ENCODE measurements around the gene CLCN4. TPM values are rescaled to one million over a fixed set of nuclear protein-coding genes. Genes with fewer than 3 reads are reported as not detected.
A peak's percentile ranks its signal among the peaks of the same experiment; 100 is the strongest.

Gene CLCN4
- total and polyA plus RNA-seq, 4 experiments from 2014 or later: 0.28 to 0.29 TPM; not detected in 2

GRCh38 chrX:10119399-10119990 lies 37.3 kb upstream of the CLCN4 start:
- Mint-ChIP-seq H3K36me3 (peaks cover 8 to 24% of the 10 kb centered on the region in 2 donors), H3K27me3 (no peaks in the 10 kb centered on the region), H3K9me3 (peaks cover 0 to 4% (median 0%) of the 10 kb centered on the region in 8 donors), H3K4me3 (peak overlapping the region in 2 of 8 donors; percentile 1 to 21), H3K27ac (peak overlapping the region in 6 of 7 donors; percentile 1 to 82 (median 43)), H3K4me1 (peaks cover 1 to 36% (median 7%) of the 10 kb centered on the region in 4 donors)
- POLR2A ChIA-PET (ENCODE audit: partially characterized antibody): interaction anchor here (0.7 to 1.0 kb wide), 3 partner anchors 42 to 124 kb away, joined by 3 to 4 read pairs (median 3); no protein-coding TSS in a partner anchor
- intact Hi-C loops (cut with micrococcal nuclease): loop anchor here (1.0 to 10.0 kb wide), 6 partner anchors 21 to 1371 kb away; no protein-coding TSS in a partner anchor
- H3K4me3 ChIP-seq (ENCODE audit: low read length in 2 of 2): no peak overlapping the region
- H3K36me3 ChIP-seq (ENCODE audit: insufficient read depth, low read length): peaks cover 5% of the 10 kb centered on the region
- DNase-seq: peak; percentile 73 to 87 (median 82)
- H3K9me3 ChIP-seq (ENCODE audit: control insufficient read depth in 1 of 2, low read length in 2 of 2): no peaks in the 10 kb centered on the region
- CTCF ChIA-PET (ENCODE audit: partially characterized antibody): interaction anchor here (0.7 to 6.8 kb wide), 27 partner anchors 9 to 1355 kb away, joined by 3 to 130 read pairs (median 5); no protein-coding TSS in a partner anchor
- no peaks in the 10 kb centered on the region for H3K27me3 ChIP-seq (ENCODE audit: insufficient read depth, low read length)
- H3K4me1 ChIP-seq (ENCODE audit: insufficient read depth, low read length): no peaks in the 10 kb centered on the region
- H3K27ac ChIP-seq (ENCODE audit: low read depth, low read length): no peak overlapping the region

- no peak overlapping the region for H3K4me3 ChIP-seq (ENCODE audit: low read length in 2 of 2)
- no peaks in the 10 kb centered on the region for H3K4me1 ChIP-seq (ENCODE audit: insufficient read depth, low read length)
- peaks cover 7% of the 10 kb centered on the region for H3K36me3 ChIP-seq (ENCODE audit: insufficient read depth, low read length)
- ChIA-PET POLR2A (ENCODE audit: partially characterized antibody) (no interaction called here), CTCF (ENCODE audit: partially characterized antibody) (interaction anchor here (0.7 to 6.8 kb wide), 22 partner anchors 10 to 1356 kb away, joined by 3 to 130 read pairs (median 6); no protein-coding TSS in a partner anchor)
- no peaks in the 10 kb centered on the region for H3K27me3 ChIP-seq (ENCODE audit: insufficient read depth, low read length)
- Mint-ChIP-seq H3K4me1 (peaks cover 1 to 31% (median 7%) of the 10 kb centered on the region in 4 donors), H3K27ac (peak overlapping the region in 2 of 7 donors; percentile 15 to 59), H3K27me3 (no peaks in the 10 kb centered on the region), H3K4me3 (peak overlapping the region in 2 of 8 donors; percentile 17 to 20), H3K36me3 (peaks cover 8 to 26% of the 10 kb centered on the region in 2 donors), H3K9me3 (peaks cover 0 to 4% (median 0%) of the 10 kb centered on the region in 8 donors)
- H3K9me3 ChIP-seq (ENCODE audit: control insufficient read depth in 1 of 2, low read length in 2 of 2): no peaks in the 10 kb centered on the region
- intact Hi-C loops (cut with micrococcal nuclease): no loop called here
- H3K27ac ChIP-seq (ENCODE audit: low read depth, low read length): no peak overlapping the region
- no peak for DNase-seq
Observed at GRCh38 chrX:10120331-10120730, 36.4 kb upstream of the CLCN4 start.

GRCh38 chrX:10120828-10121227 lies 35.9 kb upstream of the CLCN4 start:
- no peak overlapping the region for H3K27ac Mint-ChIP-seq
- POLR2A ChIA-PET (ENCODE audit: partially characterized antibody): no interaction called here

GRCh38 chrX:10121787-10122186 lies 35.0 kb upstream of the CLCN4 start:
- no peaks in the 10 kb centered on the region for H3K4me1 ChIP-seq (ENCODE audit: insufficient read depth, low read length)
- no peaks in the 10 kb centered on the region for H3K27me3 Mint-ChIP-seq
- no peak overlapping the region for H3K27ac Mint-ChIP-seq
- H3K27ac ChIP-seq (ENCODE audit: low read depth, low read length): no peak overlapping the region
- intact Hi-C loops (cut with micrococcal nuclease): no loop called here
- ChIA-PET CTCF (ENCODE audit: partially characterized antibody) (interaction anchor here (1.5 to 6.8 kb wide), 3 partner anchors 11 to 126 kb away, joined by 4 to 130 read pairs (median 21); no protein-coding TSS in a partner anchor), POLR2A (ENCODE audit: partially characterized antibody) (no interaction called here)
- H3K36me3 Mint-ChIP-seq: peaks cover 10 to 28% of the 10 kb centered on the region in 2 donors
- DNase-seq: no peak
- peaks cover 0 to 4% (median 0%) of the 10 kb centered on the region in 8 donors for H3K9me3 Mint-ChIP-seq
- peaks cover 4 to 27% (median 6%) of the 10 kb centered on the region in 4 donors for H3K4me1 Mint-ChIP-seq
- H3K4me3 Mint-ChIP-seq: no peak overlapping the region
- H3K36me3 ChIP-seq (ENCODE audit: insufficient read depth, low read length): peaks cover 7% of the 10 kb centered on the region
- no peaks in the 10 kb centered on the region for H3K9me3 ChIP-seq (ENCODE audit: control insufficient read depth in 1 of 2, low read length in 2 of 2)
- H3K4me3 ChIP-seq (ENCODE audit: low read length in 2 of 2): no peak overlapping the region
- H3K27me3 ChIP-seq (ENCODE audit: insufficient read depth, low read length): no peaks in the 10 kb centered on the region

More at GRCh38 chrX:10120828-10121227, 35.9 kb upstream of the CLCN4 start:
- Histone ChIP-seq H3K27ac (ENCODE audit: low read depth, low read length) (no peak overlapping the region), H3K9me3 (ENCODE audit: control insufficient read depth in 1 of 2, low read length in 2 of 2) (no peaks in the 10 kb centered on the region), H3K4me3 (ENCODE audit: low read length in 2 of 2) (no peak overlapping the region), H3K4me1 (ENCODE audit: insufficient read depth, low read length) (no peaks in the 10 kb centered on the region), H3K36me3 (ENCODE audit: insufficient read depth, low read length) (peaks cover 7% of the 10 kb centered on the region), H3K27me3 (ENCODE audit: insufficient read depth, low read length) (no peaks in the 10 kb centered on the region)
- no peak for DNase-seq
- Mint-ChIP-seq H3K4me1 (peaks cover 1 to 31% (median 7%) of the 10 kb centered on the region in 4 donors), H3K36me3 (peaks cover 8 to 26% of the 10 kb centered on the region in 2 donors), H3K9me3 (peaks cover 0 to 4% (median 0%) of the 10 kb centered on the region in 8 donors), H3K4me3 (no peak overlapping the region), H3K27me3 (no peaks in the 10 kb centered on the region)
- intact Hi-C loops (cut with micrococcal nuclease): no loop called here
- CTCF ChIA-PET (ENCODE audit: partially characterized antibody): interaction anchor here (0.8 to 6.8 kb wide), 9 partner anchors 10 to 248 kb away, joined by 3 to 130 read pairs (median 17); no protein-coding TSS in a partner anchor

- H3K9me3 ChIP-seq (ENCODE audit: control insufficient read depth in 1 of 2, low read length in 2 of 2): no peaks in the 10 kb centered on the region
- H3K36me3 ChIP-seq (ENCODE audit: insufficient read depth, low read length): peaks cover 20% of the 10 kb centered on the region
- H3K4me3 Mint-ChIP-seq: no peak overlapping the region
- no peaks in the 10 kb centered on the region for H3K27me3 ChIP-seq (ENCODE audit: insufficient read depth, low read length)
- no peaks in the 10 kb centered on the region for H3K27me3 Mint-ChIP-seq
- CTCF ChIA-PET (ENCODE audit: partially characterized antibody): no interaction called here
- H3K4me3 ChIP-seq (ENCODE audit: low read length in 2 of 2): no peak overlapping the region
- no peaks in the 10 kb centered on the region for H3K9me3 Mint-ChIP-seq
- peak overlapping the region in 1 of 7 donors; percentile 36 for H3K27ac Mint-ChIP-seq
- H3K36me3 Mint-ChIP-seq: peaks cover 6 to 23% of the 10 kb centered on the region in 2 donors
- POLR2A ChIA-PET (ENCODE audit: partially characterized antibody): no interaction called here
- peaks cover 0 to 20% (median 2%) of the 10 kb centered on the region in 4 donors for H3K4me1 Mint-ChIP-seq
- H3K27ac ChIP-seq (ENCODE audit: low read depth, low read length): no peak overlapping the region
- intact Hi-C loops (cut with micrococcal nuclease): no loop called here
- no peaks in the 10 kb centered on the region for H3K4me1 ChIP-seq (ENCODE audit: insufficient read depth, low read length)
- no peak for DNase-seq
Observed at GRCh38 chrX:10124506-10125247, 32.1 kb upstream of the CLCN4 start.

- Histone ChIP-seq H3K9me3 (ENCODE audit: control insufficient read depth in 1 of 2, low read length in 2 of 2) (no peaks in the 10 kb centered on the region), H3K4me3 (ENCODE audit: low read length in 2 of 2) (no peak overlapping the region), H3K27me3 (ENCODE audit: insufficient read depth, low read length) (no peaks in the 10 kb centered on the region), H3K4me1 (ENCODE audit: insufficient read depth, low read length) (no peaks in the 10 kb centered on the region), H3K36me3 (ENCODE audit: insufficient read depth, low read length) (peaks cover 20% of the 10 kb centered on the region), H3K27ac (ENCODE audit: low read depth, low read length) (no peak overlapping the region)
- no peak for DNase-seq
- intact Hi-C loops (cut with micrococcal nuclease): no loop called here
- H3K9me3 Mint-ChIP-seq: no peaks in the 10 kb centered on the region
- H3K27me3 Mint-ChIP-seq: no peaks in the 10 kb centered on the region
- H3K4me1 Mint-ChIP-seq: peaks cover 0 to 19% (median 2%) of the 10 kb centered on the region in 4 donors
- H3K4me3 Mint-ChIP-seq: no peak overlapping the region
- peaks cover 6 to 25% of the 10 kb centered on the region in 2 donors for H3K36me3 Mint-ChIP-seq
- CTCF ChIA-PET (ENCODE audit: partially characterized antibody): no interaction called here
- POLR2A ChIA-PET (ENCODE audit: partially characterized antibody): no interaction called here
- H3K27ac Mint-ChIP-seq: no peak overlapping the region
Observed at GRCh38 chrX:10125248-10125615, 31.5 kb upstream of the CLCN4 start.

- Mint-ChIP-seq H3K4me3 (no peak overlapping the region), H3K27me3 (no peaks in the 10 kb centered on the region), H3K4me1 (peaks cover 0 to 11% (median 2%) of the 10 kb centered on the region in 4 donors), H3K9me3 (no peaks in the 10 kb centered on the region), H3K36me3 (peaks cover 6 to 29% of the 10 kb centered on the region in 2 donors), H3K27ac (peak overlapping the region in 1 of 7 donors; percentile 55)
- POLR2A ChIA-PET (ENCODE audit: partially characterized antibody): no interaction called here
- Histone ChIP-seq H3K27me3 (ENCODE audit: insufficient read depth, low read length) (no peaks in the 10 kb centered on the region), H3K9me3 (ENCODE audit: control insufficient read depth in 1 of 2, low read length in 2 of 2) (no peaks in the 10 kb centered on the region), H3K4me3 (ENCODE audit: low read length in 2 of 2) (no peak overlapping the region), H3K27ac (ENCODE audit: low read depth, low read length) (no peak overlapping the region), H3K36me3 (ENCODE audit: insufficient read depth, low read length) (peaks cover 20% of the 10 kb centered on the region), H3K4me1 (ENCODE audit: insufficient read depth, low read length) (no peaks in the 10 kb centered on the region)
- DNase-seq: no peak
- intact Hi-C loops (cut with micrococcal nuclease): no loop called here
- CTCF ChIA-PET (ENCODE audit: partially characterized antibody): no interaction called here
Observed at GRCh38 chrX:10126044-10126443, 30.7 kb upstream of the CLCN4 start.

Data from CD4-positive, alpha-beta memory T cell (primary cell).